GM12801 (cell line): ENCODE data around the gene ZNF76.

Experiments used
- TF ChIP-seq, protein P1 (sequence below): IDR thresholded peaks from one replicate; pipeline ENCODE4 v1.5.1; 2011; ENCODE audit warnings: control low read depth; ENCODE audit not compliant: insufficient read length; ENCODE audit errors: extremely low read depth

ZNF76 gene

DNA sequence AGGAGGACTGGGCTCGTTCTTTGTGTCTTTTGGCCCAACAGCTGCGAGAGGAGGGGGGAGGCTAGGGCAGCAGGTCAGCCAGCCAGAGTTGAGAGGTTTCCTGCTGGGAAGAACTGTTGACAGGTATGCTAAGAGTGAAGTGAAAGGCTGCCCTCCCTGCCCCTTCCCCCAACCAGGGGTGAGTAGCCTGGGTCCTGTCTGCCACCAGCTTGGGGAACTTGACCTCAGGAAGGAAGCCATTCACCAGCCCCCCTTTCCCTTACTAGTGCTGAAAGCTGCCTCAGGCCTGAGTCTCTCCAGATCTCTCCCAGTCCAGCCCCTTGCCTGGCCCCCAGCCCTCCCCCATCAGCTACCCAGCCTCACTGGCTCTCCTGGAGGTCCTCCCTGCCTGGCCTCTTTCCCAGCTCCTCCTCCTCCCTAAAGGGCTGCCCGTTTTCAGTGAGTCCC lies 20.7 kb upstream of the ZNF76 start:
- TF ChIP-seq, protein P1, sequence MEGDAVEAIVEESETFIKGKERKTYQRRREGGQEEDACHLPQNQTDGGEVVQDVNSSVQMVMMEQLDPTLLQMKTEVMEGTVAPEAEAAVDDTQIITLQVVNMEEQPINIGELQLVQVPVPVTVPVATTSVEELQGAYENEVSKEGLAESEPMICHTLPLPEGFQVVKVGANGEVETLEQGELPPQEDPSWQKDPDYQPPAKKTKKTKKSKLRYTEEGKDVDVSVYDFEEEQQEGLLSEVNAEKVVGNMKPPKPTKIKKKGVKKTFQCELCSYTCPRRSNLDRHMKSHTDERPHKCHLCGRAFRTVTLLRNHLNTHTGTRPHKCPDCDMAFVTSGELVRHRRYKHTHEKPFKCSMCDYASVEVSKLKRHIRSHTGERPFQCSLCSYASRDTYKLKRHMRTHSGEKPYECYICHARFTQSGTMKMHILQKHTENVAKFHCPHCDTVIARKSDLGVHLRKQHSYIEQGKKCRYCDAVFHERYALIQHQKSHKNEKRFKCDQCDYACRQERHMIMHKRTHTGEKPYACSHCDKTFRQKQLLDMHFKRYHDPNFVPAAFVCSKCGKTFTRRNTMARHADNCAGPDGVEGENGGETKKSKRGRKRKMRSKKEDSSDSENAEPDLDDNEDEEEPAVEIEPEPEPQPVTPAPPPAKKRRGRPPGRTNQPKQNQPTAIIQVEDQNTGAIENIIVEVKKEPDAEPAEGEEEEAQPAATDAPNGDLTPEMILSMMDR: no peak

DNA sequence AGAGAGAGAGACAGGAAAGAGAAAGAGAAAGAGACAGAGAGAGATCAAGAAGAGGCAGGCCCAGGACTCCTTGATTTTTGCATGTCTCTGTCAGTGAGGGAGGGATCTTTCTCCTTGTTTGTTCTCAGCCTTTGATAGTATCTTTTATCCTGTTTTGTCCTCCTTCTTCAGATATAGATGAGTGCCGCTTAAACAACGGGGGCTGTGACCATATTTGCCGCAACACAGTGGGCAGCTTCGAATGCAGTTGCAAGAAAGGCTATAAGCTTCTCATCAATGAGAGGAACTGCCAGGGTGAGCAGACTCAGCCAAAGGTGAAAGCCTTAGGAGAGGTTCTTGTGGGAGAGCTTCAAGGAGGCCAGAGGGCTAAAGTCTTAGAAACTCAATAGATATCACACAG lies 20.0 kb upstream of the ZNF76 start:
- TF ChIP-seq, protein P1: no peak

GRCh38 chr6:35240838-35241801 lies 18.4 kb upstream of the ZNF76 start:
- TF ChIP-seq, protein P1: peak; percentile 58

- TF ChIP-seq, protein P1: no peak
These were observed 17.0 kb upstream of the ZNF76 start for GRCh38 chr6:35242486-35242885.

GRCh38 chr6:35242906-35243305 lies 16.6 kb upstream of the ZNF76 start:
- TF ChIP-seq, protein P1: no peak

GRCh38 chr6:35243386-35243958 lies 16.1 kb upstream of the ZNF76 start:
- TF ChIP-seq, protein P1: no peak

DNA sequence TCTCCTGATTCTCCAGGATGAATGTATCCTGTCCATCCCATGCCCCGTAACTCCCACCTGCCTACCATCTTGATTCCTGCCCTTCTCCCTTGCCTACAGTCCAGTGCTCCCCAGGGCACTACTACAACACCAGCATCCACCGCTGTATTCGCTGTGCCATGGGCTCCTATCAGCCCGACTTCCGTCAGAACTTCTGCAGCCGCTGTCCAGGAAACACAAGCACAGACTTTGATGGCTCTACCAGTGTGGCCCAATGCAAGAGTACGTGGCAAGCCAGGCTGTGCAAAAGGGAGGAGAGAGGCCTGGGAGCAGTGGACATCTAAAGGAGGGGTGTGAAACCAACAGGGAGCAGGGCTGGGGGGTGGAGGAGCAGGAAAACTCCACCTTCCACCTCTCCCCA lies 15.0 kb upstream of the ZNF76 start:
- TF ChIP-seq, protein P1: no peak
